GM19395 (cell line): Measurements from ENCODE around the gene CYP26A1.

Experiments
- ATAC-seq: cut with Tn5 transposase; IDR thresholded peaks from one replicate; pipeline ENCODE4 v1.9.1; 2021; ENCODE audit warnings: mild to moderate bottlenecking, moderate library complexity; ENCODE audit not compliant: unreplicated experiment

The CYP26A1 gene

GRCh38 chr10:93115661-93116383, 42.1 kb downstream of the CYP26A1 start:
- no peak for ATAC-seq

- ATAC-seq = no peak
Measured at GRCh38 chr10:93121311-93121710, 47.6 kb downstream of the CYP26A1 start.

- ATAC-seq = no peak
Measured at GRCh38 chr10:93123766-93124165, 50.1 kb downstream of the CYP26A1 start.

- ATAC-seq = peak; percentile 93
Measured at GRCh38 chr10:93124580-93125318, 51.1 kb downstream of the CYP26A1 start.

- no peak for ATAC-seq
Measured at GRCh38 chr10:93125966-93126365, 52.3 kb downstream of the CYP26A1 start.

GRCh38 chr10:93126483-93127052, 52.9 kb downstream of the CYP26A1 start:
- ATAC-seq = no peak
